ENCODE measurements around the gene SOD2. TPM values are rescaled to one million over a fixed set of nuclear protein-coding genes. Genes with fewer than 3 reads are reported as not detected.

SOD2 gene
- total and polyA plus RNA-seq, 4 donors: 143 to 952 (median 507) TPM

- no peaks in the 10 kb centered on the region for H3K9me3 ChIP-seq (ENCODE audit: control insufficient read depth in 4 of 4, low read length in 3 of 4)
- H3K4me3 ChIP-seq (ENCODE audit: low read depth in 1 of 3, low read length in 3 of 3): no peak overlapping the region
- no peak overlapping the region for H3K9ac ChIP-seq (ENCODE audit: low read depth in 1 of 2, low read length in 2 of 2)
- no peak for TF ChIP-seq RAD21 (IDR thresholded peaks at IDR 0.05)
- TF ChIP-seq HNF4A (conservative IDR thresholded peaks at IDR 0.05): no peak
- TF ChIP-seq YY1 (IDR thresholded peaks at IDR 0.05): no peak
- TF ChIP-seq NR2F2 (IDR thresholded peaks at IDR 0.05): no peak
- 83% methylated on average over 5 of the region's 5 CpGs for WGBS
- no peaks in the 10 kb centered on the region for H3K27me3 ChIP-seq (ENCODE audit: control insufficient read depth in 4 of 4, insufficient read depth in 4 of 4, low read length in 3 of 4)
- peak overlapping the region in 1 of 2 donors; percentile 37 for H3K27ac ChIP-seq (ENCODE audit: low read depth in 1 of 2, low read length in 2 of 2)
- no peak for DNase-seq (ENCODE audit: low spot score)
- H3K4me1 ChIP-seq (ENCODE audit: control insufficient read depth in 4 of 4, insufficient read depth in 4 of 4, low read length in 3 of 4): peaks cover 2 to 11% (median 6%) of the 10 kb centered on the region in 4 donors
- H3K36me3 ChIP-seq (ENCODE audit: control insufficient read depth in 4 of 4, insufficient read depth in 3 of 4, low read depth in 1 of 4, low read length in 3 of 4): peaks cover 10 to 51% (median 44%) of the 10 kb centered on the region in 4 donors
Observed at GRCh38 chr6:159688266-159688905, 4.7 kb downstream of the SOD2 start.

- H3K36me3 ChIP-seq (ENCODE audit: control insufficient read depth in 4 of 4, insufficient read depth in 3 of 4, low read depth in 1 of 4, low read length in 3 of 4): peaks cover 11 to 59% (median 53%) of the 10 kb centered on the region in 4 donors
- DNase-seq (ENCODE audit: low spot score): no peak
- H3K4me3 ChIP-seq (ENCODE audit: low read depth in 1 of 3, low read length in 3 of 3): no peak overlapping the region
- WGBS: 96% methylated on average over 9 of the region's 9 CpGs
- no peak overlapping the region for H3K9ac ChIP-seq (ENCODE audit: low read depth in 1 of 2, low read length in 2 of 2)
- H3K9me3 ChIP-seq (ENCODE audit: control insufficient read depth in 4 of 4, low read length in 3 of 4): no peaks in the 10 kb centered on the region
- H3K4me1 ChIP-seq (ENCODE audit: control insufficient read depth in 4 of 4, insufficient read depth in 4 of 4, low read length in 3 of 4): peaks cover 2 to 11% (median 7%) of the 10 kb centered on the region in 4 donors
- H3K27ac ChIP-seq (ENCODE audit: low read depth in 1 of 2, low read length in 2 of 2): no peak overlapping the region
- TF ChIP-seq GABPA (IDR thresholded peaks at IDR 0.05 in 1 of 2, conservative IDR thresholded peaks at IDR 0.05 in 1 of 2): no peak
- H3K27me3 ChIP-seq (ENCODE audit: control insufficient read depth in 4 of 4, insufficient read depth in 4 of 4, low read length in 3 of 4): no peaks in the 10 kb centered on the region
Observed at GRCh38 chr6:159687341-159687740, 5.7 kb downstream of the SOD2 start.

- TF ChIP-seq MAX (IDR thresholded peaks at IDR 0.05) (no peak), TAF1 (conservative IDR thresholded peaks at IDR 0.05) (no peak), YY1 (IDR thresholded peaks at IDR 0.05) (no peak), RAD21 (IDR thresholded peaks at IDR 0.05) (no peak), HNF4G (IDR thresholded peaks at IDR 0.05) (no peak), FOXA1 (IDR thresholded peaks at IDR 0.05) (no peak), FOXA2 (IDR thresholded peaks at IDR 0.05) (no peak), ATF3 (IDR thresholded peaks at IDR 0.05) (no peak)
Observed at GRCh38 chr6:159686703-159687102, 6.3 kb downstream of the SOD2 start.

GRCh38 chr6:159686040-159686439 is 7.0 kb downstream of the SOD2 start:
- Histone ChIP-seq H3K27ac (ENCODE audit: low read depth in 1 of 2, low read length in 2 of 2) (no peak overlapping the region), H3K27me3 (ENCODE audit: control insufficient read depth in 4 of 4, insufficient read depth in 4 of 4, low read length in 3 of 4) (no peaks in the 10 kb centered on the region), H3K9me3 (ENCODE audit: control insufficient read depth in 4 of 4, low read length in 3 of 4) (no peaks in the 10 kb centered on the region), H3K4me1 (ENCODE audit: control insufficient read depth in 4 of 4, insufficient read depth in 4 of 4, low read length in 3 of 4) (peaks cover 3 to 24% (median 14%) of the 10 kb centered on the region in 4 donors), H3K4me3 (ENCODE audit: low read depth in 1 of 3, low read length in 3 of 3) (no peak overlapping the region), H3K9ac (ENCODE audit: low read depth in 1 of 2, low read length in 2 of 2) (no peak overlapping the region), H3K36me3 (ENCODE audit: control insufficient read depth in 4 of 4, insufficient read depth in 3 of 4, low read depth in 1 of 4, low read length in 3 of 4) (peaks cover 11 to 69% (median 60%) of the 10 kb centered on the region in 4 donors)
- no peak for DNase-seq (ENCODE audit: low spot score)
- TF ChIP-seq HNF4A (conservative IDR thresholded peaks at IDR 0.05) (no peak), FOXA1 (IDR thresholded peaks at IDR 0.05) (no peak), TAF1 (conservative IDR thresholded peaks at IDR 0.05) (no peak), EGR1 (IDR thresholded peaks at IDR 0.05; ENCODE audit: low read depth in 2 of 2) (no peak), RXRA (IDR thresholded peaks at IDR 0.05) (no peak), REST (IDR thresholded peaks at IDR 0.05) (no peak), ZBTB33 (IDR thresholded peaks at IDR 0.05) (no peak), NR2F2 (IDR thresholded peaks at IDR 0.05) (no peak), SP1 (IDR thresholded peaks at IDR 0.05) (no peak), HNF4G (IDR thresholded peaks at IDR 0.05) (no peak), GABPA (IDR thresholded peaks at IDR 0.05 in 1 of 2, conservative IDR thresholded peaks at IDR 0.05 in 1 of 2) (no peak)
- WGBS: 84% methylated on average over 5 of the region's 5 CpGs

More at GRCh38 chr6:159686703-159687102, 6.3 kb downstream of the SOD2 start:
- WGBS: 81% methylated on average over 3 of the region's 3 CpGs
- Histone ChIP-seq H3K9ac (ENCODE audit: low read depth in 1 of 2, low read length in 2 of 2) (no peak overlapping the region), H3K9me3 (ENCODE audit: control insufficient read depth in 4 of 4, low read length in 3 of 4) (no peaks in the 10 kb centered on the region), H3K27me3 (ENCODE audit: control insufficient read depth in 4 of 4, insufficient read depth in 4 of 4, low read length in 3 of 4) (no peaks in the 10 kb centered on the region), H3K4me3 (ENCODE audit: low read depth in 1 of 3, low read length in 3 of 3) (no peak overlapping the region), H3K27ac (ENCODE audit: low read depth in 1 of 2, low read length in 2 of 2) (no peak overlapping the region), H3K4me1 (ENCODE audit: control insufficient read depth in 4 of 4, insufficient read depth in 4 of 4, low read length in 3 of 4) (peaks cover 2 to 17% (median 9%) of the 10 kb centered on the region in 4 donors), H3K36me3 (ENCODE audit: control insufficient read depth in 4 of 4, insufficient read depth in 3 of 4, low read depth in 1 of 4, low read length in 3 of 4) (peaks cover 11 to 63% (median 56%) of the 10 kb centered on the region in 4 donors)
- no peak for DNase-seq (ENCODE audit: low spot score)
